GM20431 (cell line): ENCODE measurements around the gene CDC20B.
"Not testable (repeated sequence)": the region's sequence is repeated elsewhere in the genome, so short reads cannot be mapped to it uniquely, and the experiment has no call there.

Experiments
- in situ Hi-C: fragments of 300-500 bp; cut with MseI, MboI; formaldehyde crosslinking; loops from one replicate; pipeline ENCODE4 v1.15.0; 2020; ENCODE audit warnings: low sequenced_read_pairs; ENCODE audit not compliant: unreplicated experiment

Gene CDC20B

GRCh38 chr5:55110217-55110616 lies 62.8 kb downstream of the CDC20B start:
- in situ Hi-C loops: no loop called here

DNA sequence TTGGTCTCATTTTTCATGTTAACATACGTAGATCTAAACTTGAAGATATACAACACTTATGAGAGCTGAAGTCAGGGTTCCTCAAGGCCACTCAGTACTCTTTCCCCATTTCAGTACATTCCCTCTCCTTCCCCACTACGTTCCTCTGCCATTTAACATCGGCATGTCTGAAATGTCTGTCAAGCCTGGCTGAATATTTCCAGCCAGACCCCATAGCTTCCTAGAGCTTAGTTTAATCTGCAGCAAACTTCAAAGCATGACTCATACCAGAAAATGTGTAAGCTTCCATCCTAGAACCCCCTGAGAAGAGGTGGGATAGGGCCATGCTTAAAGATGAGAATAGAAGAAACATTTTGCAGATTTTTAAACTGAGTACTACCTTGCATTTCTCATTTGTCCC lies 64.3 kb downstream of the CDC20B start:
- in situ Hi-C loops: no loop called here

GRCh38 chr5:55105976-55106375 lies 67.0 kb downstream of the CDC20B start:
- in situ Hi-C loops: not testable (repeated sequence)

GRCh38 chr5:55104946-55105701 lies 67.9 kb downstream of the CDC20B start:
- in situ Hi-C loops: no loop called here

- in situ Hi-C loops: no loop called here
Measured at GRCh38 chr5:55104036-55104772, 68.8 kb downstream of the CDC20B start.

DNA sequence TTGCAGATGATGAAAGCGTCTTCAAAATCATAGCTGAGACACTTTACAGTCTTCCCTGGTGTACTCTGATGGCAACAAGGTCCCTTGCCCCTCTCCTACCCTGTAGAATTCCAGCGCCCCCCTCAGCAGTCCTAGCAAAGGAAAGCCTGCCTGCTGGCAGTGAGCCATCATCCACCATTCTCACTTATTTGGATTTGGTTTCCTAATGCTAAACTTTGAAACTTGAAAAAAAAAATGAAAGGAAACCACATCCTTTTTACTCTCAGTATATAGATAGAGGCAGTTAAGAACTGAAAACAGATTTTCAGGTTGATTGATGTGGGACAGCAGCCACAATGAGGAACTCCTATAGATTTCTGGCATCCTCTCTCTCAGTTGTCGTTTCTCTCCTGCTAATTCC lies 70.6 kb downstream of the CDC20B start, which contains the start of gene GZMA:
GZMA (plus strand) TSS at position 299 of the 400 bp plus-strand sequence; CDS start at position 336, 37 bp downstream.
- in situ Hi-C loops: no loop called here

GRCh38 chr5:55101556-55102276 lies 71.3 kb downstream of the CDC20B start:
- in situ Hi-C loops: no loop called here

DNA sequence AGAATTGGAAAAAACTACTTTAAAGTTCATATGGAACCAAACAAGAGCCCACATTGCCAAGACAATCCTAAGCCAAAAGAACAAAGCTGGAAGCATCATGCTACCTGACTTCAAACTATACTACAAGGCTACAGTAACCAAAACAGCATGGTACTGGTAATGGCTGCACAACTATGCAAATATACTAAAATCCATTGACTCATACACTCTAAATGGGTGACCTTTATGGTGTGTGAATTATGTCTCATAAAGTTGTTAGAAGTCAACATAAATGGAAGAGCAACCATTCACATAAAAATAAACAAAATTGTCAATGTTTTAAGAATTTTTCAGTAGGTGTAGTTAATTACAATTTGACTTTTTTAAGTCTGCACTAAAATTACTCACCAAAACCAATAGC lies 71.8 kb downstream of the CDC20B start:
- in situ Hi-C loops: not testable (repeated sequence)

- in situ Hi-C loops: no loop called here
Measured at GRCh38 chr5:55096861-55097260, 76.1 kb downstream of the CDC20B start.

DNA sequence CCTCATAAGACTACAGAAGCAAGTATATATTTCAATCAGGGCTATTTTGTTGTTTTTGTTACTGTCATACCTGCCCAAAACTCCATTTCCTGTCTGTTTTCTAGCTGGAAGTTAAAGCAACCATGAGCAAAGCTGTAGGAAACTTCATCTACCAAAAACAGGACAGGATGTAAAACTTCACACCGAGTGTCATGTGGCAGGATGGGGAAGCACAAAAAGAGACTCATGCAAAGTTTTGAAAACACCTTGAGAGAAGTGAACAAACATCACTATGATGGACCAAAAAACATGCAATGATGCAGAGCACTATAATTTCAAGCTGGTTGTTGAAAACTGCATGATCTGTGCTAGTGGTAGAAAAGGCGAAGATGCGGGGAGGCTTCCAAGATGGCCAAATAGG lies 76.8 kb downstream of the CDC20B start:
- in situ Hi-C loops: no loop called here

- in situ Hi-C loops: not testable (repeated sequence)
Measured at GRCh38 chr5:55091011-55091410, 82.0 kb downstream of the CDC20B start.

GRCh38 chr5:55089301-55089700 lies 83.7 kb downstream of the CDC20B start:
- in situ Hi-C loops: not testable (repeated sequence)

GRCh38 chr5:55081541-55081940 lies 91.4 kb downstream of the CDC20B start:
- in situ Hi-C loops: no loop called here

DNA sequence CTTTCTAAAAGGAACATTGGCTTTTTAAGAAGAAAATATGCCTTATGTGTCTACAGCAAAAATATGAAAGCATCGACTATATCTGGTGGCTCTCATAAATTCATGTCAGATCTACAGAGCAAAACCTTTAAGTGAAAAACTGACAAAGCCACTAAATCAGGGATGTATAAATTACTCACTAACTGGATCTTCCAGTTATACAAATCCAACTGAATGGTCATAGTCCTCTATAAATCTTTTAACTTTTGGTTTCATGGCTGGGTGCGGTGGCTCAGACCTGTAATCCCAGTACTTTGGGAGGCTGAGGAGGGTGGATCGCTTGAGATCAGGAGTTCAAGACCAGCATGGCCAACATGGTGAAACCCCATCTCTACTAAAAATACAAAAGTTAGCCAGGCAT lies 99.8 kb downstream of the CDC20B start:
- in situ Hi-C loops: no loop called here

GRCh38 chr5:55072666-55073065 lies 100.3 kb downstream of the CDC20B start:
- in situ Hi-C loops: no loop called here

DNA sequence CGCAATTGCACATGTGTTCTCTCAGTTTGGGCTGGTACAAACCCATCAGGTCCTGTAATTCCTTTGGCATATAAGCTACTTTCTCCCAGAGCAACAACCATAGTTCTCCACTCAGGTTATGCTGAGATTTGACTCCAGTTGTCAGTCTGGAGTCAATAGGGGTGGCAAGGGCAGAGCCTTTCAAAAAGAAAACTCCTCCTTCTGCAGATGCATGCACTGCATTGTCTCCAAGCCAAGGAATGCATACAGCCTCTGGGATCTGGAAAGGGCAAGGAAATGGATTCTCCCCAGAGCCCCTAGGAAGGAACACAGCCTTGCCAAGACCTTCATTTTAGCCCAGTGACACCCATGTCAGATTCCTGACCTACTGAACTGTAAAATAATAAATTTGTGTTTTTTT lies 101.6 kb downstream of the CDC20B start:
- in situ Hi-C loops: no loop called here

DNA sequence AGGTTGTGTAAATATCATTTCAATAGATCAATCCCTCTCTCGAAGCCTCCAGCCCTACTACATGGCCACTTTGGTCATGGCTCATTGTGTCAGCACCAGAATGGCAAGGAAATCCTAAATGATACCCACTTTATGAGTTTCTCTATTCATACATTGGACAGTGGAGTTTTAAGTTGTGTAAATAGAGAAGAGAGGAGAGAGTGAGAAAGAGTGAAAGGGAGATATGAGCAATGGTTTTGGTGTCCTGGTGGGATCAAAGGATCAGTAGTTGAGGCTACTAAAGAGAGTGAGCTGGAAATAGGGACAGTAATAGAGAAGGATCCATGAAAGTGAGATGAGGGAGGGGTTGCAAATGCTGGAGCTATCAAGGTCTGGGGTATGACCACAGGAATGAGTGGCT lies 102.0 kb downstream of the CDC20B start:
- in situ Hi-C loops: no loop called here

GRCh38 chr5:55066277-55066676 lies 106.7 kb downstream of the CDC20B start:
- in situ Hi-C loops: no loop called here

- in situ Hi-C loops: no loop called here
Measured at GRCh38 chr5:55064523-55064922, 108.5 kb downstream of the CDC20B start.

- in situ Hi-C loops: no loop called here
Measured at GRCh38 chr5:55063899-55064298, 109.1 kb downstream of the CDC20B start.
